ENCODE results near the gene SCP2.
"Not testable (repeated sequence)": the region's sequence is repeated elsewhere in the genome, so short reads cannot be mapped to it uniquely, and the experiment has no call there.

The SCP2 gene

DNA sequence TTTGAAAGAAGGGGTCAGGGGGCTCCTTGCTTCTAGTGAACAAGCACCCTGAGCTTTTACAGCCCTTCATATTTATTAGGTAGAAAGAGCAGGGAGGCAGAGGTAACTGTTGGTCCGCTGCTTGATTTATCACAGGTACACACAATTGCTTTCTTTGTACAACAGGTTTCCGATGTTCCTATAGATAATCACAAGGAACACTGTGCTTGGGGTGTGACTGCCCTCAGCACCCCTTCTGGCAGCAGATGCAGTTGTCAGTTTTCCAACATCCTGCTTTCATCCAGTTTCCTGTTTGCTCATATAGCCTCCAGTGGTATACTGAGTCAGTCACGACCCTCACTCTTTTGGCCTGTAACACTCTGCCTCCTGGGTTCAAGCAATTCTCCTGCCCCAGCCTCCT, 40.6 kb downstream of the SCP2 start:
- no peak for DNase-seq (ENCODE audit: low read depth in 1 of 2, low spot score in 1 of 2)

DNA sequence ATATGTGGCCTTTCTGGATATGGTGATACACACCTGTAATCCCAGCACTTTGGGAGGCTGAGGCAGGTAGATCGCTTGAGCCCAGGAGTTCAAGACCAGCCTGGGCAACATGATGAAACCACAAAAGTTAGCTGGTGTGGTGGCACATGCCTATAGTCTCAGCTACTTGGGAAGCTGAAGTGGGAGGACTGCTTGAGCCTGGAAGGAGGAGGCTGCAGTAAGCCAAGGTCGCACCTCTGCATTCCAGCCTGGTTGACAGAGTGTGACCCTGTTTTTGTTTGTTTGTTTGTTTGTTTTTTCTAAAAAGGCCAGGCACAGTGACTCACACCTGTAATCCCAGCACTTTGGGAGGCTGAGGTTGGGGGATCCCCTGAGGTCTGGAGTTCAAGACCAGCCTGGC, 42.2 kb downstream of the SCP2 start:
- DNase-seq (ENCODE audit: low read depth in 1 of 2, low spot score in 1 of 2): not testable (repeated sequence)

DNA sequence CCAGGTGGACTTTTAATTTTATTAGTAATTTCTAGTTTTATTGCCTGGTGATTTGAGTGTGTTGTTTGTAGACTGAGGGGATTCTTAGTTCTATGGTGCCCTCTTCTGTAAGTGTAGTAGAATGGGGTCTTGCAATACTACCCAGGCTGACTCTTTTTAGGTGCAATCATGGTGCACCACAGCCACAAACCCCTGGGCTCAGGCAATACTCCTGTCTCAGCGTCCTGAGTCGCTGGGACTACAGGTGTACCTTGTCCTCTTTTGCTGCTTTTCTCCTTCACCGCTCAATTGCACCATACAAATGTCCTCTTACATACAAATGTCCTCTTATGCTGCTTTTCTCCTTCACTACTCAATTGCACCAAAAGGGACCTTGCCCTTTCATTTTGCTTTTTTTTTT, 43.1 kb downstream of the SCP2 start:
- no peak for DNase-seq (ENCODE audit: low read depth in 1 of 2, low spot score in 1 of 2)

DNA sequence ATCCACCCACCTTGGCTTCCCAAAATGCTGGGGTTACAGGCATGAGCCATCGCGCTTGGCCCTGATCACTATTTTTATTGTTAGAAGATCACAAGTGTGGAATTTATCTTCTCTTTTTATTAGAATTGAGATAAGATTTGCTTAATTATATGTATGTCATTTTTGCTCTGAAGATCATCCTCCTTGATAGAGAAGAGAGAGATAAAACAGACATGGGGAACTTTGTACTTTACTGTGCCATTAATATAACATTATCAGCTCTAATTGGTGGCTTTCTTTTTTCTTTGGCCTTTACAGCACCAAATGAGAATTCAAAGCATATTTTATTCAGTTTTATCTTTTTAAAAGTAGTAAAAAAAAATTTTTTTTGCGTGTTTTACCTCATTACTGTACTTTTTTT, 46.8 kb downstream of the SCP2 start:
- no peak for DNase-seq (ENCODE audit: low read depth in 1 of 2, low spot score in 1 of 2)

DNA sequence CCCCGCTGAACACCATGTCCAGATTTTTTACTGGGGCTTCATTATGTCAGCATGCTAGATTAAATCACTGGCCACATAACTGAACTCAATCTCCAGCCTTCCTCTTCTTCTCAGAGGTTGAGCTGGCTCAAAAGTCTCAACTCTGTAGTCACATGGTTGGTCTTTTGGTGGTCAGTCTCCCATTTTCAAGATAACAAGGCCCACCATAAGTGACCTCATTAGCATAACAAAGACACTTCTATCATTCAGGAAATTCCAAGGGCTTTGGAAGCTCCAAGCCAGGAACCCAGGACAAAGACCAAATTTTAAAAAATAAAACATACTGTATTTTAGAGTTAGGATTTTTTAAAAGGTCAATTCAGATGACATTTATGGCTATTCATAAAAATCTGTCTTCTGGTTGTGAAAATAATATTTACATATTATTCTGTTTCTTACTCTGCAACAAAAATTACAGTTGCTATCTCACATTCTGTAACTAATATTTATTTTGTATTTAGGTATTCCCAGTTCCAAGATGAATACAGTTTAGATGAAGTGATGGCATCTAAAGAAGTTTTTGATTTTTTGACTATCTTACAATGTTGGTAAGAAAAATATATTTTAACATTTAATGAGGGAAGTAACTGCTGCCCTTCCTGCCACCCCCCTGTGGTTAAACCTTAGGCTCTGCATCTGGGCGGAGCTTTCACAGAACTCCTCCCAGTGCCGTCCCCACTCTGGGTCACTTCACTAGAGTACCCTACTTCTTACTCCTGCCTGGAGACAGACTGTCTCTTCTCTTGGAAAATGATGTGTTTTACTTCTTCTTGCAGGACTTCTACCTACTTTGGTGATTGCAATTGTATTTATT, 49.3 kb downstream of the SCP2 start:
- no peak for DNase-seq (ENCODE audit: low read depth in 1 of 2, low spot score in 1 of 2)

DNA sequence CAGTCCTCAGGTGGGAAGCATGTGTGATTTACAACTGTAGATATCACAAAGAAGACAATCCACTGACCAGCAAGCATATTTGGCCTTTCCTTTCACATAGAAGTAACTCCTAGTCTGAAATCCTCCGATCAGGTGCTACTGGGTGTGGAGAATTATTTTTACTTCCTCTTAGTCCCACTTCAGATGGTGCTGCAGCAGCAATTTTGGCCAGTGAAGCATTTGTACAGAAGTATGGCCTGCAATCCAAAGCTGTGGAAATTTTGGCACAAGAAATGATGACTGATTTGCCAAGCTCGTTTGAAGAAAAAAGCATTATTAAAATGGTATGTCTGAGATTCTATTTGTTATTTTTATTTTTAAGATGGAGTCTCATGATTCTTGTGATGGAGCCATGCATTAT, 51.0 kb downstream of the SCP2 start:
- no peak for DNase-seq (ENCODE audit: low read depth in 1 of 2, low spot score in 1 of 2)

DNA sequence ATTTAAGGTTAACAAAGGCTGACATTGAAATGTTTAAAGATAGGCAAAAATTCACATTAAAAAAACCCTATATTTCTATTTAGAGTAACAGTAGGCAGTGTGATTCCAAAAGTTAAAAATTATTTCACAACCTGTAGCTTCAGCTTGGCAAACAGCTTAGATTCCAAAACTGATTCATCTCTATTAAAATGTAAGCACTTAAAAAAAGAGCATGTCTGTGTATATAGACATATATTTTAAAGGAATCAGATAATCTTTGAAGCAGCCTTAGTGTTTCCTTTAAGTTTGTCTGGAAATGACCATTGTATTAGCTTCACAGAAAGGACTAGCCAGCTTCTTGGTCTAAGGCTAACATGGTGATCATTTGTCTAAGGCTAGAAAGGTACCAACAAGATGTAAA, 65.7 kb downstream of the SCP2 start:
- not testable (repeated sequence) for DNase-seq (ENCODE audit: low read depth in 1 of 2, low spot score in 1 of 2)

DNA sequence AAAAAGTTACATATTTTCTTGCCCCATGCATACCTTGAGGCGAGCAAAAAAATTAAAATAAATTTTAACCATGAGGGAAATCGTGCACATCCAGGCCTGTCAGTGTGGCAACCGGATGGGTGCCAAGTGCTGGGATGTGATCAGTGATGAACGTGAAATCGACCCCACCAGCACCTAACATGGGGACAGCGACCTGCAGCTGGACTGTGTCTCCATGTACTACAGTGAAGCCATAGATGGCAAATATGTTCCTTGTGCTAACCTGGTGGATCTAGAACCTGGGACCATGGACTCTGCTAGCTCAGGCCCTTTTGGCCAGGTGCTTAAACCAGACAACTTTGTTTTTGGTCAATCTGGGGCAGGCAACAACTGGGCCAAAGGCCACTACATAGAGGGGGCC, 67.6 kb downstream of the SCP2 start:
- DNase-seq (ENCODE audit: low read depth in 1 of 2, low spot score in 1 of 2): no peak

DNA sequence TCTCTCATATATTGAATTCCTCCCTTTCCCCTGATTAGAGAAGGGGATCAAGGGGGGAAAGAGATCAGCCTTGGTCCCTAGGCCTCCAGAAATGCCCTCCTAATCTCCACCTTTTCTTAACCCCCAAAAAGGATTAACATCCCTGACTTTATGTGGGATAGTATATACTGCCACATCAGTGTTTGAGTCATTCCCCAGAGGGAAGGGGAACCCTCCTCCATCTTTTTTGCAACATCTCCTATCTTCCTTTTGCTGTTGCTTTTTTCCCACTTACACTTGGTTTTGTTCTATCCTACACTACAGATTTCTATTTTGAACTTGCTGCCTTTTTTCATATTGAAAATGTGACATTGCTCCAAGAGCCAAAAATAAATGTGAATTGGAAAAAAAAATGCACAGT, 69.6 kb downstream of the SCP2 start:
- DNase-seq (ENCODE audit: low read depth in 1 of 2, low spot score in 1 of 2): no peak

DNA sequence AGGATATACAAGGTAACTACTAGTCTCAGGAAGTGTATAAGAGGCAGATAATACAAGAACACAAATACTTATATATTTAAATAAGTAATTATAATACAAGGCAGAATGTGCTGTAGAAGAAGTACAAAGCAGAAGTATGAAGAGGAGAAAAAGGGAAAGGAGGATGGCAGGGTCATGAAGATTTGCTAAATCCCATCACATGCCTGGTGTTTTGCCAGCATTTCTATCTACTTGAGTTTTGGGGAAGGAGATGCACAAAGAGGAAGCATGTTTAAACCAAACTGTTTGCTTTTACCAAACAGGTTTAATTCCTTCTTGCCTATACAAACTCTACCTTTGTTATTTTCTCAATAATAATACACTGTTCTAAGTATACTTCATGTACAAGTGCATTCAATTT, 74.1 kb downstream of the SCP2 start:
- DNase-seq (ENCODE audit: low read depth in 1 of 2, low spot score in 1 of 2): no peak

DNA sequence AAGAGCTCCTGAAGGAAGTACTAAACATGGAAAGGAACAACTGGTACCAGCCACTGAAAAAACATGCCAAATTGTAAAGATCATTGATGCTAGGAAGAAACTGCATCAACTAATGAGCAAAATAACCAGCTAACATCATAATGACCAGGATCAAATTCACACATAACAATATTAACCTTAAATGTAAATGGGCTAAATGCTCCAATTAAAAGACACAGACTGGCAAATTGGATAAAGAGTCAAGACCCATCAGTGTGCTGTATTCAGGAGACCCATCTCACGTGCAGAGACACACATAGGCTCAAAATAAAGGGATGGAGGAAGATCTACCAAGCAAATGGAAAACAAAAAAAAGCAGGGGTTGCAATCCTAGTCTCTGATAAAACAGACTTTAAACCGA, 79.5 kb downstream of the SCP2 start:
- not testable (repeated sequence) for DNase-seq (ENCODE audit: low read depth in 1 of 2, low spot score in 1 of 2)

DNA sequence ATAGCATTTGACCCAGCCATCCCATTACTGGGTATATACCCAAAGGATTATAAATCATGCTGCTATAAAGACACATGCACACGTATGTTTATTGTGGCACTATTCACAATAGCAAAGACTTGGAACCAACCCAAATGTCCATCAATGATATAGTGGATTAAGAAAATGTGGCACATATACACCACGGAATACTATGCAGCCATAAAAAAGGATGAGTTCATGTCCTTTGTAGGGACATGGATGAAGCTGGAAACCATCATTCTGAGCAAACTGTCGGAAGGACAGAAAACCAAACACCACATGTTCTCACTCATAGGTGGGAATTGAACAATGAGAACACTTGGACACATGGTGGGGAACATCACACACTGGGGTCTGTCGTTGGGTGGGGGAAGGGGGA, 83.2 kb downstream of the SCP2 start:
- DNase-seq (ENCODE audit: low read depth in 1 of 2, low spot score in 1 of 2): not testable (repeated sequence)

DNA sequence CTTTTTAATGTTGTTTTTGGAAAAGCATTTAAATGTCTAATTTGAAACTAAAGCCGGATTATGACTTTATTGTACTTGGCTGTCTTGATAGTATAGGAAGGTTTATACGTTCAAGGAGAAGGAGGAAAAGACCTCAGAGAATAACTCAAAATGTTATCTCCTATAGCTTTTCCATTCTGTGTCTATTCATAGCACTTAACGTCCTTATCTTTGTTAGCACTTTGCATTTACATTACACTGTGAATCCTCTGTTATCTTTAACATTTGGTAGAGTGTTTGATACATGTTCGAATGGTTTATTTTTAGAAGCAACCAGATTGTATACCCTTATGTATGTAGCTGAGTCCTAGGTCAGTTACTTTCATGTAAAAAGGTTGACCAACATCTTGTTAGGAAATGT, 84.1 kb downstream of the SCP2 start:
- no peak for DNase-seq (ENCODE audit: low read depth in 1 of 2, low spot score in 1 of 2)

DNA sequence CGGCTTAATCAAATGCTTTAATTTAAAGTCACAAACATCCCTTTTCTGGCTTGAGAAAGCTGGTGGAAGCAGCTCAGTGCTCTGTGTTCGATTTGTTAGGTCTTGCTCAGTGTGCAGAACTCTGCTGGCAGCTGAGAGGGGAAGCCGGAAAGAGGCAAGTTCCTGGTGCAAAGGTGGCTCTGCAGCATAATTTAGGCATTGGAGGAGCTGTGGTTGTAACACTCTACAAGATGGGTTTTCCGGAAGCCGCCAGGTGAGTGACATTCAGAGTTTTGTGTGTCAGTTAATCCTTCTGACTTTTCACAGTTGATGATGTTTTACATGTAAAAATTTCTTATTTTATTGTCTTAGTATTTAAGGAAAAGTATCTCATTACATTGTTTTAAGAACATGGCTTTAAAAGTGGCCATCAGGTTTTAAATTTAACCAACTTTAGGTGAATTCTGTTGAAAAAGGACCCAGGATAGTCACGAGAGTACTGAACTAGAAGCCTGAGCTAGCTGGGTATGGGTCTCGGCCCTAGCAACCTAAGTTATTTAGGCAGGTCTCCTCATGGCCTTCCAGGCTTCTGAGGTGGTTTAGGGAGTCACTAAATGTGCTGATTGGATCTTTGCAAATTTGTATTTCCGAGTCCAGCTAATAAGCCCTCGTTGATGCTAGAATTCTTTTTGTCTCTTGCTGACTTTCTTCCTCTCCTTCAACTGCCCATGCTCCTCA, 87.9 kb downstream of the SCP2 start:
- DNase-seq (ENCODE audit: low read depth in 1 of 2, low spot score in 1 of 2): peak; percentile 47 to 58

DNA sequence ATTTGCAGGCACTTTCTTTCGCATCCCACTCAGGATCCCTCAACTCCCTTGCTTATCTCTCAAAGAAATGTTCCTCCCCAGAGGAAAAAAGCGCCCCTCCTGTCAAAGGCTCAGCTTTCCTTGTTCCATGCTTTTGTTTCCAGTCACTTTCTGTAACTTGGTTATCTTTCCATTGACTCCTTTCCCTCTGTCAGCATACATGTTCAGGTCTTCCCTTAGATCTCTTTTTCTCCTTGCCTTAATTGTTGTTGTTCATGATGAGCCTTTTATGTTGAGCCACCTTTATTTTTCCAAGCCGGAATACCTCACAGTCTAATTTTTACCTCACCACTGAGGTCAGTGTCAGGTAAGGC, 88.4 kb downstream of the SCP2 start:
- DNase-seq (ENCODE audit: low read depth in 1 of 2, low spot score in 1 of 2): no peak

DNA sequence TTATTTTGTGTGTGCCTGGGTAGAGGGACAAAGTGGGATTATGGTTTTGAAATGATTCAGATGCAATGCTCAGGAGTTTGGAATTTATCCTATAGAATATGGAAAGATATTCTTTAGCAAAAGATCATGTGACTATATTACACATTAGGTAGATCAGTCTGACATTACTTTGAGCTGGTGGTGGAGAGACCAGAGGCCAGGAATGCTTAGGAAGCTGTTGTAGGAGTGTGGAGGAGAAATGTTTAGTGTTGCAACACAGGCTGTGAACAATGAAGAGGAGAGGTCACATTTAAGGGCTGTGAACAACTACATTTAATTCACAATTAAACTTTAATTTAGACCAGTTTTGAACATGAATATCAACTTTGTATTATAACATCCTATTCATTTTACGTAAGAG, 89.6 kb downstream of the SCP2 start:
- no peak for DNase-seq (ENCODE audit: low read depth in 1 of 2, low spot score in 1 of 2)

DNA sequence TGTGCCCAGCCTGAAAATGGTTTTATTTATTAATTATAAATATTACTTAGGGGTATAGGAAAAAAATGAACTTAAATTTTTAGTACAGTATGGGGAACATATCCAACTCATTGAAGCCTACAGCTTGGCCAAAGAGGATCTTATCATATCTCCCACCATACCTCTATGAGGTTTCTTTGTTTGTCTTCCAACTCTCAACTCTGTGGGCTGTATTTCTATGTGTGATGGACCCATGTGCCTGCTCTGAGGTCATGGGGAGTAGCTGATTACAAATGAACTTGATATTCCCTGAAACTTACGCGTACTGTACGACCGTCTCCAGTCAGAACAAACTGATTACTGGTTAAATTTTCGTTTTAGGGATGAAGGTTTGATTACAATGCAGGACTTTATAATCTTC, 93.5 kb downstream of the SCP2 start:
- DNase-seq (ENCODE audit: low read depth in 1 of 2, low spot score in 1 of 2): no peak

DNA sequence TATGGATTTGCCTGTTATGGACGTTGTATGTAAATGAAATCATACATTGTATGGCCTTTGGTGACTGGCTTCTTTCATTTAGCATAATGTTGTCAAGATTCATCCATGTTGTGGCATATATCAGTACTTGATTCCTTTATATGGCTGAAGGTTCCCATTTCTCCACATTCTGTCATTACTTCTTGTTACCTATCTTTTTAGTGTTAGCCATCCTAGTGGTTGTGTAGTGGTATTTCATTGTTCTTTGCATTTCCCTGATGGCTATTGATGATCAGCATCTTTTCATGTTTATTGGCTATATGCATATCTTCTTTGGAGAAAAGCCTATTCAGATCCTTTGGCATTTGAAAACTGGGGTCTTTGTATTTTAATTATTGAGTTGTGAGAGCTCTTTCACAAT, 95.1 kb downstream of the SCP2 start:
- no peak for DNase-seq (ENCODE audit: low read depth in 1 of 2, low spot score in 1 of 2)

DNA sequence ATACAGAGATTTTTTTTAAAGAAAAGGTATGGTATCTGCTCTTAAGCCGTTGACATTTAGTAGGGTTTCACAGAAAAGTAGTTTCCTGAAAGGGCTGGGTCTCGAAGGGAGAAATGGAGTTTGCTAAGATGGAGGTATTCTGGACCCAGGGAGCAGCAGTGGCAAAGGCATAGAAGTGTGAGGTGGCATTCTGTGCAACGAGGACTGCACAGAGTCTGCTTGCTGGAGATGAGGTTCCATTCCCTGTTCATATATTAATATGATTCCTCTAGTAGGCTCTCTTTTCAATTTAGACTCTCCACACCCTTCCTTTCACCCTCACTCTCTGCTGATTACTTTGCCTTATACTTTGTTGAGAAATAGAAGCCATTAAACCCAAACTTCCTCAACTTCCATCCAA, 96.5 kb downstream of the SCP2 start:
- DNase-seq (ENCODE audit: low read depth in 1 of 2, low spot score in 1 of 2): no peak

DNA sequence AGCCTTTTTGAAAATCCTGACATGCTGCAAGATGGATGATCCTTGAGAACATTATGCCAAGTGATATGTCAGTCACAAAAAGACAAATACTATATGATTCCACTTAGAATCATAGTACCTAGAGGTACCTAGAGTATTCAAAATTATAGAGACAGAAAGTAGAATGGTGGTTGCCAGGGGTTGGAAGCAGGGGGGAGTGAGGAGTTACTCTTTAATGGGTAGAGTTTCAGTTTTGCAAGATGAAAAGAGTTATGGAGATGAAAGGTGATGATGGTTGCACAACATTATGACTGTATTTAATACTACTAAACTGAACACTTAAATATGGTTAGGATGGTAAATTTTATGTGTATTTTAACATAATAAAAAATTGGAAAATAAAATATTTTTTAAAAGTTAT, 97.0 kb downstream of the SCP2 start:
- DNase-seq (ENCODE audit: low read depth in 1 of 2, low spot score in 1 of 2): no peak

DNA sequence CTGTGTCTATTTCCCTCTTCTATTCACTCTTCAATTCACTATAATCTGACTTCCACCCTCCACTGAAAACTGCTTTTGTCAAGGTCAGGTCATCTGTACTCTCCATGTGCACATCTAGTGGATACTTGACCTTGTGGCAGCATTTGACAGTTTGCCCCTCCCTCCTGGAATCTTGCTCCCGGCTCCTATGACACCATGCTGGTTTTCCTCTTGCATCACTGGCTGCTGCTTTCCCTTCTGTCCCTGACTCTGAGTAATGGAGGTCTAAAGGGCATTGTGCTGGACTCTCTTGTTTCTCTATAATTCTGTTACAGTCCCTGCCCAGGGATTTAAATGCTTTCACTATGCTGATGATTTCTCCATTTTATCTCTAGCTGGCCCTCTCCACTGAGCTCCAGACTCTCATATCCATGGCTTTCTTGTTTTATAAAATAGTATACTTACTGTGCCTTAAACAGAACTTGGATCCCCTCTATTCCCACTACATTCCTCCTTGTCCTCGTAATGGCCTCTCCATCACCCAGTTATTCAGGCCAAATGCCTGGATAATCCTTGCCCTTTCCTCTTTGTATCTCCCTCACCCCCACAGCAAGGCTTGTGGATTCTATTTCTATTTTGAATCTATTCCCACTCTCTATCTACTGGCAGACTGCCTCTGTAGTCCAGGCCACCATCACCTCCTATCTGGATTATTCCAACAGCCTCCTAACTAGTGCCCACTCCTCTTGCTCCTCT, 98.1 kb downstream of the SCP2 start:
- no peak for DNase-seq (ENCODE audit: low read depth in 1 of 2, low spot score in 1 of 2)

DNA sequence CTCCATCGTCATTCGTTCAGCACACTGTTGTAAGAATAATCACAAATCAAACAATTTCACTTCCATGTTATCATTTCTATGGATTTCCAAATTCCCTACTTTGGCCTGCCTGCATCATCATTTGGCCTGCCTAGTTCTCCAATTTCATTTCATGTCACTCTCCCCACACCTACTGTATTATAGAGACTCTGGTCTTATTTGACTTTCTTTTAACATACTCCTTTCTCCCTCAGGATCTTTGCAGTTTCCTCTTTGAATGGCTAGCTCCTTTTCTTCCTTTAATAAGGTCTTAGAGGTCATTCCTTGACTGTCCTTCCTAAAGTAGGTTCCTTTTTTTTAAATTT, 98.7 kb downstream of the SCP2 start:
- DNase-seq (ENCODE audit: low read depth in 1 of 2, low spot score in 1 of 2): no peak
